ENCODE measurements around the gene PRKAG1.

- no peak for TF ChIP-seq EZH2 (IDR thresholded peaks at IDR 0.05; ENCODE audit: borderline replicate concordance, low read length)
- TF ChIP-seq CTCF (IDR thresholded peaks at IDR 0.05; ENCODE audit: low read length): no peak
Observed at GRCh38 chr12:49044660-49045059, 26.1 kb upstream of the PRKAG1 start.
